WTC11 (cell line): ENCODE measurements around the gene CIBAR2. TPM values are rescaled to one million over a fixed set of nuclear protein-coding genes. Genes with fewer than 3 reads are reported as not detected.

ENCODE experiments used
- ATAC-seq: fragments of 200-7000 bp; cut with Tn5 transposase; 2 replicates; pipeline ENCODE4 v1.10.0; 2021; ENCODE audit warnings: mild to moderate bottlenecking, moderate library complexity
- CTCF ChIA-PET: fragments of 300-600 bp; sonication (Branson Sonifier 250); formaldehyde crosslinking; loops from one replicate; lab custom pipeline; 2021; ENCODE audit warnings: antibody characterized with exemption; lab: Charles Lee
- POLR2A ChIA-PET: fragments of 350-600 bp; sonication (Branson Sonifier 250); formaldehyde crosslinking; loops from one replicate; lab custom pipeline; 2021; ENCODE audit warnings: antibody characterized with exemption; lab: Charles Lee
- DNase-seq: peaks from one replicate; pipeline ENCODE4 v3.0.0; 2021; ENCODE audit warnings: low spot score
- H3K27ac Mint-ChIP-seq: 2 replicates; pipeline ENCODE4 v1.8.0; 2021; ENCODE audit warnings: mixed read lengths
- H3K27me3 Mint-ChIP-seq: 2 replicates; pipeline ENCODE4 v1.8.0; 2021; ENCODE audit warnings: low read depth, mild to moderate bottlenecking, moderate library complexity, mixed read lengths
- H3K36me3 Mint-ChIP-seq: 2 replicates; pipeline ENCODE4 v1.8.0; 2021; ENCODE audit warnings: mixed read lengths
- H3K4me1 Mint-ChIP-seq: 2 replicates; pipeline ENCODE4 v1.8.0; 2022; ENCODE audit warnings: mixed read lengths
- H3K4me3 Mint-ChIP-seq: 2 replicates; pipeline ENCODE4 v1.8.0; 2021; ENCODE audit warnings: mild to moderate bottlenecking, moderate library complexity, mixed read lengths
- H3K9me3 Mint-ChIP-seq: 2 replicates; pipeline ENCODE4 v1.8.0; 2021; ENCODE audit warnings: mixed read lengths
- CREM ChIP-seq: sonication (generic); formaldehyde crosslinking; IDR thresholded peaks from 2 replicates; pipeline ENCODE4 v1.8.1; 2022; ENCODE audit warnings: mild to moderate bottlenecking, missing genetic modification reagents, moderate library complexity
- FOXK1 ChIP-seq: sonication (generic); formaldehyde crosslinking; IDR thresholded peaks from 2 replicates; pipeline ENCODE4 v1.8.0; 2022; ENCODE audit warnings: mild to moderate bottlenecking, moderate library complexity, missing genetic modification reagents
- HMGA2 ChIP-seq: fragments of 250-450 bp; sonication (Bioruptor Pico); IDR thresholded peaks from 2 replicates; pipeline ENCODE4 v1.4.0; 2021; ENCODE audit warnings: mild to moderate bottlenecking, moderate library complexity
- JAZF1 ChIP-seq: fragments of 250-450 bp; sonication (Bioruptor Pico); IDR thresholded peaks from 2 replicates; pipeline ENCODE4 v1.9.0; 2021; ENCODE audit warnings: moderate library complexity, mild to moderate bottlenecking, inconsistent platforms
- KAT7 ChIP-seq: sonication (generic); formaldehyde crosslinking; IDR thresholded peaks from 2 replicates; pipeline ENCODE4 v1.8.1; 2023; ENCODE audit warnings: missing genetic modification reagents, mild to moderate bottlenecking, borderline replicate concordance
- SMAD3 ChIP-seq: sonication (generic); formaldehyde crosslinking; IDR thresholded peaks from 2 replicates; pipeline ENCODE4 v1.8.0; 2022; ENCODE audit warnings: missing genetic modification reagents, mild to moderate bottlenecking, borderline replicate concordance
- SOX15 ChIP-seq: fragments of 250-450 bp; sonication (Bioruptor Pico); IDR thresholded peaks from 2 replicates; pipeline ENCODE4 v1.9.0; 2021; ENCODE audit warnings: mild to moderate bottlenecking
- ZNF317 ChIP-seq: sonication (generic); formaldehyde crosslinking; IDR thresholded peaks from 2 replicates; pipeline ENCODE4 v1.8.1; 2023; ENCODE audit warnings: low read depth, mild to moderate bottlenecking, moderate library complexity, missing genetic modification reagents, borderline replicate concordance
- total RNA-seq: library from RNA; stranded (reverse); gene quantifications from 3 replicates; pipeline ENCODE4 v1.2.3, GENCODE V29; 2021
- TF ChIP-seq, protein P1 (sequence below): fragments of 250-450 bp; sonication (Bioruptor Pico); IDR thresholded peaks from 2 replicates; pipeline ENCODE4 v1.9.0; 2021; ENCODE audit warnings: mild to moderate bottlenecking, borderline replicate concordance
- TF ChIP-seq, protein P2 (sequence below): sonication (generic); formaldehyde crosslinking; IDR thresholded peaks from 2 replicates; pipeline ENCODE4 v1.8.1; 2022; ENCODE audit warnings: low read depth, missing genetic modification reagents, borderline replicate concordance
- TF ChIP-seq, protein P3 (sequence below): sonication (generic); formaldehyde crosslinking; IDR thresholded peaks from 2 replicates; pipeline ENCODE4 v1.8.1; 2023; ENCODE audit warnings: mild to moderate bottlenecking, missing genetic modification reagents, moderate library complexity
- TF ChIP-seq, protein P4 (sequence below): sonication (generic); formaldehyde crosslinking; IDR thresholded peaks from 2 replicates; pipeline ENCODE4 v1.8.1; 2022; ENCODE audit warnings: mild to moderate bottlenecking, missing genetic modification reagents, moderate library complexity, borderline replicate concordance
- TF ChIP-seq, protein P5 (sequence below): sonication (generic); formaldehyde crosslinking; IDR thresholded peaks from 2 replicates; pipeline ENCODE4 v1.8.1; 2023; ENCODE audit warnings: mild to moderate bottlenecking, missing genetic modification reagents
- TF ChIP-seq, protein P6 (sequence below): sonication (generic); formaldehyde crosslinking; IDR thresholded peaks from 2 replicates; pipeline ENCODE4 v1.8.0; 2022; ENCODE audit warnings: mild to moderate bottlenecking, missing genetic modification reagents
- TF ChIP-seq, protein P7 (sequence below): fragments of 250-450 bp; sonication (Bioruptor Pico); conservative IDR thresholded peaks from 2 replicates; pipeline ENCODE4 v1.9.0; 2021; ENCODE audit warnings: mild to moderate bottlenecking

Gene CIBAR2
- total RNA-seq, 1 experiment from 2014 or later = not detected

DNA sequence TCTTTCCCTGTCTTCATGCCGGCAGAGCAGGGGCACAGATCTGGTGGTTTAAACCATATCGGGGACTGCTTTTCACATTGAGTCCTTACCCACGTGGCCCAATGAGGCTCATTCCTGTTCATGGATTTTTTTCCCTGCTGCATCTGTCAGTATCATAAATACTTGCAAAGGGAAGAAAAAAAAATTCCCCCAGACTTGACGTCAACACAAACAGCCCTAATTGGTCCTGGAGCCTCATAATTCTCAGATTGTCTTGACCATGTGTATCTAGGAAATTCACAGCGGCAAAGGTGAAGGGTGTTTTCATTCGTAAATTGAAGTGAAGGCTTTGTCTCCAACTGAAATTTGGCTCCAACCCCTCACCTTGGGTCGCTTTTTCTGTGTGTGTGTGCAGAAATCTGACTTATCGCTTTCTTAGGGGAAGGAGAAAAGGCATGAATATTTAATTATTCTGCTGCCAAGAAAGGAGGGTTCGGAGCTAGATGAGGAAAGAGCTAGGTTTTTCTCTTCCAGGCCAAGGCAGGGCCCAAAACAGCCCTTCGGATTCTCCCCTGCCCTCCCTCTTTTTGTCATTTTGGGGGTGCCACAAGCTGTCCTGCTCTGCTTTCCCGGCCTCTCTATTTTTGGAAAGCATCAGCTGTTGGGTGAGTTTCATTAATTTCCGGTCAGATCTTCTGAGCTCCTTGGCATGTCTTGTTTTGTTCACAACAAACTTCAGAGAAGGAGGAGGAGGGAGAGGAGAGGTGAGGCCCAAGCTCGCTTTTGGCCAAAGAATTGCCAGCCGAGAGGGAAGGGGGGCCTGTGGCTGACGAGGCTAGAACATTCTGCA lies 17.8 kb upstream of the CIBAR2 start (continued):
- TF ChIP-seq FOXK1 (CRISPR knock-in tag) (no peak), JAZF1 (CRISPR knock-in tag) (no peak), ZNF317 (CRISPR knock-in tag) (no peak)
- TF ChIP-seq, protein P1, sequence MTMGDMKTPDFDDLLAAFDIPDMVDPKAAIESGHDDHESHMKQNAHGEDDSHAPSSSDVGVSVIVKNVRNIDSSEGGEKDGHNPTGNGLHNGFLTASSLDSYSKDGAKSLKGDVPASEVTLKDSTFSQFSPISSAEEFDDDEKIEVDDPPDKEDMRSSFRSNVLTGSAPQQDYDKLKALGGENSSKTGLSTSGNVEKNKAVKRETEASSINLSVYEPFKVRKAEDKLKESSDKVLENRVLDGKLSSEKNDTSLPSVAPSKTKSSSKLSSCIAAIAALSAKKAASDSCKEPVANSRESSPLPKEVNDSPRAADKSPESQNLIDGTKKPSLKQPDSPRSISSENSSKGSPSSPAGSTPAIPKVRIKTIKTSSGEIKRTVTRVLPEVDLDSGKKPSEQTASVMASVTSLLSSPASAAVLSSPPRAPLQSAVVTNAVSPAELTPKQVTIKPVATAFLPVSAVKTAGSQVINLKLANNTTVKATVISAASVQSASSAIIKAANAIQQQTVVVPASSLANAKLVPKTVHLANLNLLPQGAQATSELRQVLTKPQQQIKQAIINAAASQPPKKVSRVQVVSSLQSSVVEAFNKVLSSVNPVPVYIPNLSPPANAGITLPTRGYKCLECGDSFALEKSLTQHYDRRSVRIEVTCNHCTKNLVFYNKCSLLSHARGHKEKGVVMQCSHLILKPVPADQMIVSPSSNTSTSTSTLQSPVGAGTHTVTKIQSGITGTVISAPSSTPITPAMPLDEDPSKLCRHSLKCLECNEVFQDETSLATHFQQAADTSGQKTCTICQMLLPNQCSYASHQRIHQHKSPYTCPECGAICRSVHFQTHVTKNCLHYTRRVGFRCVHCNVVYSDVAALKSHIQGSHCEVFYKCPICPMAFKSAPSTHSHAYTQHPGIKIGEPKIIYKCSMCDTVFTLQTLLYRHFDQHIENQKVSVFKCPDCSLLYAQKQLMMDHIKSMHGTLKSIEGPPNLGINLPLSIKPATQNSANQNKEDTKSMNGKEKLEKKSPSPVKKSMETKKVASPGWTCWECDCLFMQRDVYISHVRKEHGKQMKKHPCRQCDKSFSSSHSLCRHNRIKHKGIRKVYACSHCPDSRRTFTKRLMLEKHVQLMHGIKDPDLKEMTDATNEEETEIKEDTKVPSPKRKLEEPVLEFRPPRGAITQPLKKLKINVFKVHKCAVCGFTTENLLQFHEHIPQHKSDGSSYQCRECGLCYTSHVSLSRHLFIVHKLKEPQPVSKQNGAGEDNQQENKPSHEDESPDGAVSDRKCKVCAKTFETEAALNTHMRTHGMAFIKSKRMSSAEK (CRISPR knock-in tag) = no peak
- TF ChIP-seq, protein P2, sequence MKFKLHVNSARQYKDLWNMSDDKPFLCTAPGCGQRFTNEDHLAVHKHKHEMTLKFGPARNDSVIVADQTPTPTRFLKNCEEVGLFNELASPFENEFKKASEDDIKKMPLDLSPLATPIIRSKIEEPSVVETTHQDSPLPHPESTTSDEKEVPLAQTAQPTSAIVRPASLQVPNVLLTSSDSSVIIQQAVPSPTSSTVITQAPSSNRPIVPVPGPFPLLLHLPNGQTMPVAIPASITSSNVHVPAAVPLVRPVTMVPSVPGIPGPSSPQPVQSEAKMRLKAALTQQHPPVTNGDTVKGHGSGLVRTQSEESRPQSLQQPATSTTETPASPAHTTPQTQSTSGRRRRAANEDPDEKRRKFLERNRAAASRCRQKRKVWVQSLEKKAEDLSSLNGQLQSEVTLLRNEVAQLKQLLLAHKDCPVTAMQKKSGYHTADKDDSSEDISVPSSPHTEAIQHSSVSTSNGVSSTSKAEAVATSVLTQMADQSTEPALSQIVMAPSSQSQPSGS (CRISPR knock-in tag) = no peak
- TF ChIP-seq, protein P3, sequence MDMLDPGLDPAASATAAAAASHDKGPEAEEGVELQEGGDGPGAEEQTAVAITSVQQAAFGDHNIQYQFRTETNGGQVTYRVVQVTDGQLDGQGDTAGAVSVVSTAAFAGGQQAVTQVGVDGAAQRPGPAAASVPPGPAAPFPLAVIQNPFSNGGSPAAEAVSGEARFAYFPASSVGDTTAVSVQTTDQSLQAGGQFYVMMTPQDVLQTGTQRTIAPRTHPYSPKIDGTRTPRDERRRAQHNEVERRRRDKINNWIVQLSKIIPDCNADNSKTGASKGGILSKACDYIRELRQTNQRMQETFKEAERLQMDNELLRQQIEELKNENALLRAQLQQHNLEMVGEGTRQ = no peak
- TF ChIP-seq, protein P4, sequence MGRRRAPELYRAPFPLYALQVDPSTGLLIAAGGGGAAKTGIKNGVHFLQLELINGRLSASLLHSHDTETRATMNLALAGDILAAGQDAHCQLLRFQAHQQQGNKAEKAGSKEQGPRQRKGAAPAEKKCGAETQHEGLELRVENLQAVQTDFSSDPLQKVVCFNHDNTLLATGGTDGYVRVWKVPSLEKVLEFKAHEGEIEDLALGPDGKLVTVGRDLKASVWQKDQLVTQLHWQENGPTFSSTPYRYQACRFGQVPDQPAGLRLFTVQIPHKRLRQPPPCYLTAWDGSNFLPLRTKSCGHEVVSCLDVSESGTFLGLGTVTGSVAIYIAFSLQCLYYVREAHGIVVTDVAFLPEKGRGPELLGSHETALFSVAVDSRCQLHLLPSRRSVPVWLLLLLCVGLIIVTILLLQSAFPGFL = no peak

DNA sequence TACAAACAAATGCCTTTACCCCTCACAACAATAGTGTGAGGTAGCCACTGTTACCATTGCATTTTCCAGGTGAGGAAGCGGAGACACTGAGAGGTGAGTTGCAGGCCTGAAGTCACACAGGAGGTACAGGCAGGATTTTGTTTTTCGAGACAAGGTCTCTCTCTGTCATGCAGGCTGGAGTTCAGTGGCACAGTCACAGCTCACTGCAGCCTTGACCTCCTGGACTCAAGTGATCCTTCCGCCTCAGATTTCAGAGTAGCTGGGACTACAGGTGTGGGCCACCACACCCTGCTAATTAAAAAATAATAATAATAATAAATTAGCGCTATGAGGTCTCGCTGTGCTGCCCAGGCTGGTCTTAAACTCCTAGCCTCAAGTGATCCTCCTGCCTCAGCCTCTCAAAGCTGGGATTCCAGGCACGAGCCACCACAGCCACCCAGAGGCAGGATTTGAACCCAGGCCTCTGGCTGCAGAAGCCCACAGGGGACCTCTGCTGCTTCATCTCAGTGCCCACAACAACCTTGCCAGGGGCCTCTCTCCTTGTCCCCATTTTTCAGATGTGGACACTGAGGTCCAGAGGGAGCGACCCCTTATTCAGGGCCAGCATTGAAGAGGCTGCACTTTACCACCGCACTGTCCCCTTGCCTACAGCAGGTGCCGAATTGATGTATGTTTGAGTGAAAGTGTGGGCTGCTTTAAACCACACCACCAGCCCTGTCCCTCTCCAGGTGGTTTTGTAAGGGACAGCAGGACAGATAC lies 16.0 kb upstream of the CIBAR2 start:
- POLR2A ChIA-PET = no interaction called here
- Mint-ChIP-seq H3K27me3 (no peaks in the 10 kb centered on the region; the same call in 1 of the 2 replicates), H3K4me3 (no peak overlapping the region), H3K36me3 (no peaks in the 10 kb centered on the region), H3K27ac (no peak overlapping the region), H3K4me1 (peaks cover 35% of the 10 kb centered on the region), H3K9me3 (peaks cover 6% of the 10 kb centered on the region; the same call in 1 of the 2 replicates)
- DNase-seq (no peak), ATAC-seq (no peak)
- CTCF ChIA-PET = interaction anchor here (0.7 to 7.2 kb wide), 2 partner anchors 14 to 24 kb away, joined by 3 to 81 read pairs; no protein-coding TSS in a partner anchor
- TF ChIP-seq HMGA2 (no peak), SMAD3 (CRISPR knock-in tag) (no peak), KAT7 (CRISPR knock-in tag) (no peak), SOX15 (CRISPR knock-in tag) (no peak), CREM (CRISPR knock-in tag) (no peak)
- TF ChIP-seq, protein P2 (CRISPR knock-in tag) = no peak
- TF ChIP-seq, protein P5, sequence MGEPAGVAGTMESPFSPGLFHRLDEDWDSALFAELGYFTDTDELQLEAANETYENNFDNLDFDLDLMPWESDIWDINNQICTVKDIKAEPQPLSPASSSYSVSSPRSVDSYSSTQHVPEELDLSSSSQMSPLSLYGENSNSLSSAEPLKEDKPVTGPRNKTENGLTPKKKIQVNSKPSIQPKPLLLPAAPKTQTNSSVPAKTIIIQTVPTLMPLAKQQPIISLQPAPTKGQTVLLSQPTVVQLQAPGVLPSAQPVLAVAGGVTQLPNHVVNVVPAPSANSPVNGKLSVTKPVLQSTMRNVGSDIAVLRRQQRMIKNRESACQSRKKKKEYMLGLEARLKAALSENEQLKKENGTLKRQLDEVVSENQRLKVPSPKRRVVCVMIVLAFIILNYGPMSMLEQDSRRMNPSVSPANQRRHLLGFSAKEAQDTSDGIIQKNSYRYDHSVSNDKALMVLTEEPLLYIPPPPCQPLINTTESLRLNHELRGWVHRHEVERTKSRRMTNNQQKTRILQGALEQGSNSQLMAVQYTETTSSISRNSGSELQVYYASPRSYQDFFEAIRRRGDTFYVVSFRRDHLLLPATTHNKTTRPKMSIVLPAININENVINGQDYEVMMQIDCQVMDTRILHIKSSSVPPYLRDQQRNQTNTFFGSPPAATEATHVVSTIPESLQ = no peak
- TF ChIP-seq, protein P6, sequence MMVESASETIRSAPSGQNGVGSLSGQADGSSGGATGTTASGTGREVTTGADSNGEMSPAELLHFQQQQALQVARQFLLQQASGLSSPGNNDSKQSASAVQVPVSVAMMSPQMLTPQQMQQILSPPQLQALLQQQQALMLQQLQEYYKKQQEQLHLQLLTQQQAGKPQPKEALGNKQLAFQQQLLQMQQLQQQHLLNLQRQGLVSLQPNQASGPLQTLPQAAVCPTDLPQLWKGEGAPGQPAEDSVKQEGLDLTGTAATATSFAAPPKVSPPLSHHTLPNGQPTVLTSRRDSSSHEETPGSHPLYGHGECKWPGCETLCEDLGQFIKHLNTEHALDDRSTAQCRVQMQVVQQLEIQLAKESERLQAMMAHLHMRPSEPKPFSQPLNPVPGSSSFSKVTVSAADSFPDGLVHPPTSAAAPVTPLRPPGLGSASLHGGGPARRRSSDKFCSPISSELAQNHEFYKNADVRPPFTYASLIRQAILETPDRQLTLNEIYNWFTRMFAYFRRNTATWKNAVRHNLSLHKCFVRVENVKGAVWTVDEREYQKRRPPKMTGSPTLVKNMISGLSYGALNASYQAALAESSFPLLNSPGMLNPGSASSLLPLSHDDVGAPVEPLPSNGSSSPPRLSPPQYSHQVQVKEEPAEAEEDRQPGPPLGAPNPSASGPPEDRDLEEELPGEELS (CRISPR knock-in tag) = no peak
- TF ChIP-seq, protein P7, sequence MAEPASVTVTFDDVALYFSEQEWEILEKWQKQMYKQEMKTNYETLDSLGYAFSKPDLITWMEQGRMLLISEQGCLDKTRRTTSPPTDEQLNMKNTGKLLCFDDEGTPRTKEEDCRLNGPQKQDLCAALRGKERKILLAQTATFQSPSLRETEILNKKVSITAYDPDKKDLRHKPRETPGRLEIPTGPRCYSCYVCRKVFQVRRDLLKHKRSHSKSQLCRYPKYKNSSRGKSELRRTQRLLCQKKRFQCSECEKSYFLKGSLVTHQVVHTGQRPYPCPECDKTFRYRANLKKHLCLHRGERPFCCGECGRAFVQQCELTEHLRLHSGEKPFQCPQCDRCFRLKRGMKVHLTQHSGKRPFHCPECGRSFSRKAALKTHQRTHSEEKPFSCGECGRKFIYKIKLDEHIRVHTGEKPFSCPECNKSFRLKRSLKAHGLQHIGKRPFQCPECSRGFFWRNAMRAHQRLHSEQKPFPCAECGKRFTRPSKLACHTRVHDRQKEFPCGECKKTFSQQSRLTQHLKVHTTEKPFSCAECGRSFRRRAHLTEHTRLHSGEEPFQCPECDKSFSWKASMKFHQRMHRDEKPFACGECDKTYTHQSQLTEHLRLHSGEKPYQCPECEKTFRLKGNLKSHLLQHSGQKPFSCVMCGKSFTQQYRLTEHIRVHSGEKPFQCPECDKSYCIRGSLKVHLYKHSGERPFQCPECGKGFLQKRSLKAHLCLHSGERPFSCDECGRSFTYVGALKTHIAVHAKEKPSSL (CRISPR knock-in tag) = no peak
